HG02798 (cell line): ENCODE data around the gene RGL4.
"Not testable (repeated sequence)": the region's sequence is repeated elsewhere in the genome, so short reads cannot be mapped to it uniquely, and the experiment has no call there.

Experiments
- ATAC-seq: cut with Tn5 transposase; IDR thresholded peaks from one replicate; pipeline ENCODE4 v1.9.1; 2021; ENCODE audit warnings: mild to moderate bottlenecking; ENCODE audit not compliant: unreplicated experiment, poor library complexity

RGL4 gene

GRCh38 chr22:23718371-23719165 is 27.8 kb downstream of the RGL4 start:
- no peak for ATAC-seq

GRCh38 chr22:23720855-23721254 is 30.0 kb downstream of the RGL4 start:
- no peak for ATAC-seq

- ATAC-seq, result no peak
These were observed 31.3 kb downstream of the RGL4 start for GRCh38 chr22:23722160-23722559.

- ATAC-seq, result no peak
These were observed 31.9 kb downstream of the RGL4 start for GRCh38 chr22:23722724-23723123.

- not testable (repeated sequence) for ATAC-seq
These were observed 37.3 kb downstream of the RGL4 start for GRCh38 chr22:23728108-23728507.

- no peak for ATAC-seq
These were observed 46.9 kb downstream of the RGL4 start for GRCh38 chr22:23737696-23738095.

GRCh38 chr22:23742505-23743264 is 51.9 kb downstream of the RGL4 start:
- ATAC-seq, result no peak

GRCh38 chr22:23743303-23743705 is 52.5 kb downstream of the RGL4 start:
- ATAC-seq, result no peak

GRCh38 chr22:23744001-23744400 is 53.2 kb downstream of the RGL4 start:
- no peak for ATAC-seq

GRCh38 chr22:23744485-23744884 is 53.7 kb downstream of the RGL4 start:
- ATAC-seq, result no peak

GRCh38 chr22:23745791-23746190 is 55.0 kb downstream of the RGL4 start:
- ATAC-seq, result no peak
